ENCODE results near the gene CDNF.

The CDNF gene

GRCh38 chr10:14815681-14816080 is 22.2 kb downstream of the CDNF start:
- TF ChIP-seq CTCF (IDR thresholded peaks at IDR 0.05; ENCODE audit: borderline replicate concordance, control extremely low read depth, extremely low read depth, insufficient read depth, missing control alignments), result no peak
- in situ Hi-C loops (cut with MboI; ENCODE audit: low sequenced_read_pairs, unreplicated experiment), result loop anchor here (10.0 to 25.0 kb wide), 2 partner anchors 321 to 603 kb away; no protein-coding TSS in a partner anchor
- no peak for DNase-seq (ENCODE audit: low spot score)

GRCh38 chr10:14812271-14812670 is 25.6 kb downstream of the CDNF start:
- TF ChIP-seq CTCF (IDR thresholded peaks at IDR 0.05; ENCODE audit: borderline replicate concordance, control extremely low read depth, extremely low read depth, insufficient read depth, missing control alignments), result no peak
- DNase-seq (ENCODE audit: low spot score), result no peak
- in situ Hi-C loops (cut with MboI; ENCODE audit: low sequenced_read_pairs, unreplicated experiment), result loop anchor here (10.0 to 25.0 kb wide), 2 partner anchors 317 to 600 kb away; no protein-coding TSS in a partner anchor

- in situ Hi-C loops (cut with MboI; ENCODE audit: low sequenced_read_pairs, unreplicated experiment), result loop anchor here (10.0 to 25.0 kb wide), 2 partner anchors 316 to 599 kb away; no protein-coding TSS in a partner anchor
- no peak for TF ChIP-seq CTCF (IDR thresholded peaks at IDR 0.05; ENCODE audit: borderline replicate concordance, control extremely low read depth, extremely low read depth, insufficient read depth, missing control alignments)
- DNase-seq (ENCODE audit: low spot score), result no peak
Observed at GRCh38 chr10:14810969-14811953, 26.6 kb downstream of the CDNF start.

- in situ Hi-C loops (cut with MboI; ENCODE audit: low sequenced_read_pairs, unreplicated experiment), result loop anchor here (25.0 kb wide), 1 partner anchor 594 kb away; no protein-coding TSS in a partner anchor
- TF ChIP-seq CTCF (IDR thresholded peaks at IDR 0.05; ENCODE audit: borderline replicate concordance, control extremely low read depth, extremely low read depth, insufficient read depth, missing control alignments), result no peak
- no peak for DNase-seq (ENCODE audit: low spot score)
Observed at GRCh38 chr10:14806318-14806717, 31.5 kb downstream of the CDNF start.

GRCh38 chr10:14803827-14804226 is 34.0 kb downstream of the CDNF start:
- no peak for TF ChIP-seq CTCF (IDR thresholded peaks at IDR 0.05; ENCODE audit: borderline replicate concordance, control extremely low read depth, extremely low read depth, insufficient read depth, missing control alignments)
- in situ Hi-C loops (cut with MboI; ENCODE audit: low sequenced_read_pairs, unreplicated experiment), result loop anchor here (25.0 kb wide), 1 partner anchor 592 kb away; no protein-coding TSS in a partner anchor
- DNase-seq (ENCODE audit: low spot score), result no peak

GRCh38 chr10:14801723-14802122 is 36.1 kb downstream of the CDNF start:
- no peak for DNase-seq (ENCODE audit: low spot score)
- in situ Hi-C loops (cut with MboI; ENCODE audit: low sequenced_read_pairs, unreplicated experiment), result loop anchor here (25.0 kb wide), 1 partner anchor 589 kb away; no protein-coding TSS in a partner anchor
- peak; percentile 7 for TF ChIP-seq CTCF (IDR thresholded peaks at IDR 0.05; ENCODE audit: borderline replicate concordance, control extremely low read depth, extremely low read depth, insufficient read depth, missing control alignments)
